Heart left ventricle (tissue), 16 donors: ENCODE data around the gene CLSTN2. TPM values are rescaled to one million over a fixed set of nuclear protein-coding genes. Genes with fewer than 3 reads are reported as not detected.

Experiments
- ATAC-seq, 4 donors: fragments of 200-7000 bp; cut with Tn5 transposase; one replicate each; pipeline ENCODE4 v1.9.1; 2020 to 2022; ENCODE audit warnings: moderate library complexity in 4 of 4, mild to moderate bottlenecking in 3 of 4, moderate number of reproducible peaks in 1 of 4
- DNase-seq, 5 donors: peaks; one replicate each; pipeline ENCODE4 v3.0.0-alpha.2; 2020
- H3K27ac ChIP-seq, 12 donors: fragments of 200-600 bp; sonication (generic) in 4 of 12; one replicate each; pipeline versions ENCODE4 v1.5.0 to v1.8.0; 2016 to 2022; ENCODE audit warnings: mild to moderate bottlenecking in 2 of 12
- H3K27me3 ChIP-seq, 9 donors: fragments of 200-600 bp; sonication (generic) in 2 of 9; one replicate each; pipeline versions ENCODE4 v1.5.1 to v1.8.0; 2016 to 2022; ENCODE audit warnings: mild to moderate bottlenecking in 3 of 9
- H3K36me3 ChIP-seq, 9 donors: fragments of 200-600 bp; sonication (generic) in 2 of 9; one replicate each; pipeline versions ENCODE4 v1.5.0 to v1.8.0; 2018 to 2022; ENCODE audit warnings: mild to moderate bottlenecking in 2 of 9
- H3K4me1 ChIP-seq, 12 donors: fragments of 200-600 bp; sonication (generic) in 4 of 12; one replicate each; pipeline versions ENCODE4 v1.5.0 to v1.8.0; 2016 to 2022; ENCODE audit warnings: mild to moderate bottlenecking in 3 of 12
- H3K4me3 ChIP-seq, 12 donors: fragments of 200-600 bp; sonication (generic) in 4 of 12; one replicate each; pipeline versions ENCODE4 v1.5.0 to v1.8.0; 2017 to 2022; ENCODE audit warnings: mild to moderate bottlenecking in 9 of 12, moderate library complexity in 4 of 12
- H3K9me3 ChIP-seq, 12 donors: fragments of 200-600 bp; sonication (generic) in 4 of 12; one replicate each; pipeline versions ENCODE4 v1.5.0 to v1.8.0; 2016 to 2022; ENCODE audit warnings: mild to moderate bottlenecking in 1 of 12
- POLR2A ChIP-seq, 2 donors: fragments of 450-650 bp; IDR thresholded peaks; one replicate each; pipeline ENCODE4 v1.6.1; 2017; ENCODE audit warnings: antibody characterized with exemption in 2 of 2, mild to moderate bottlenecking in 2 of 2, moderate library complexity in 2 of 2
- WGBS, 4 donors: extraction: QIAGEN DNeasy Blood & Tissue Kit in 2 of 4; methylation state at CpG; one replicate each; pipeline versions ENCODE4 v1.1.5 to v1.1.7; 2013 to 2018; 5-methylcytosine and 5-hydroxymethylcytosine counted together
- intact Hi-C, 10 donors: fragments of 100-400 bp; cut with DNase I; formaldehyde crosslinking; loops; one replicate each; pipeline versions ENCODE4 v1.11.1 to v1.14.2; 2022
- long read RNA-seq, 3 donors: library from polyadenylated mRNA; unstranded; transcript quantifications; one replicate each; pipeline ENCODE4 v2.0.0, GENCODE V29; 2020 to 2021
- polyA plus RNA-seq, 2 donors: library from polyadenylated mRNA; stranded (reverse); fragments of 200-250 nt; gene quantifications; one replicate each; pipeline ENCODE4 v1.2.3, GENCODE V29; 2013
- total RNA-seq, 9 donors: library from RNA; depleted of rRNA in 2 of 9; stranded (reverse); fragments of >200 nt in 2 of 9; fragmentation: NEBNext Ultra II Directional in 3 of 9; extraction: Animal tissue kit (Norgen Biotek cat#: 25700) in 3 of 9; gene quantifications; one replicate each; pipeline versions ENCODE4 v1.1.0 to v1.2.4, GENCODE V29; 2016 to 2023
- TF ChIP-seq, protein P1 (sequence below), 12 donors: fragments of 200-600 bp; sonication (generic) in 4 of 12; IDR thresholded peaks; one replicate each; pipeline versions ENCODE4 v1.5.0 to v1.8.0; 2018 to 2022; ENCODE audit warnings: antibody characterized with exemption in 12 of 12, mild to moderate bottlenecking in 5 of 12
- donor health status: ischemic (EF 13 %, LVEDD 7.1; RV severe dilation, severe dysfunction).
- donor health status: healthy with polysubstance abuse.
- donor health status: DM: no; HTN: yes; CAD: no.
- donor health status: DM: no; HTN: no; CAD: no.
- donor health status: ischemic (EF 25% LVEDD 6.9; RV normal size, moderate dysfunction).
- donor health status: ischemic (EF 25% LVEDD 5.7; RV mildly dilated, moderate dysfunction).
- donor health status: healthy.
- donor health status: DM: yes; HTN: yes; CAD: no.
- donor health status: ischemic (EF 35%, LVEDD 5.7; RV mildly dilated, moderate dysfunction).
- donor health status: nonischemic (EF 11% LVEDD 7.7; RV severe dilation, severe dysfunction).
- donor health status: DM: yes; HTN: yes; CAD: no.
- donor health status: PGD.
- donor health status: ischemic (EF 29% LVEDD 5.4; RV normal size, mild dysfunction).
- donor health status: nonischemic (EF 23%, LVEDD 6.1; RV moderate dilation, normal function).

CLSTN2 gene
- total RNA-seq (1 to 10 TPM; 2.0 to 7.6 (median 3.9) TPM), polyA plus RNA-seq (under 1 TPM; 0.69 to 0.85 TPM)
- long read RNA-seq, donor 1, partial matches to known transcripts: 0 of 1 reads
- long read RNA-seq, donor 1, other reads (novel, unspliced or antisense): 1 of 1 reads
- long read RNA-seq, donor 2, partial matches to known transcripts: 2 of 3 reads
- long read RNA-seq, donor 2, other reads (novel, unspliced or antisense): 1 of 3 reads
- long read RNA-seq, donor 3, partial matches to known transcripts: 3 of 4 reads
- long read RNA-seq, donor 3, other reads (novel, unspliced or antisense): 1 of 4 reads

DNA sequence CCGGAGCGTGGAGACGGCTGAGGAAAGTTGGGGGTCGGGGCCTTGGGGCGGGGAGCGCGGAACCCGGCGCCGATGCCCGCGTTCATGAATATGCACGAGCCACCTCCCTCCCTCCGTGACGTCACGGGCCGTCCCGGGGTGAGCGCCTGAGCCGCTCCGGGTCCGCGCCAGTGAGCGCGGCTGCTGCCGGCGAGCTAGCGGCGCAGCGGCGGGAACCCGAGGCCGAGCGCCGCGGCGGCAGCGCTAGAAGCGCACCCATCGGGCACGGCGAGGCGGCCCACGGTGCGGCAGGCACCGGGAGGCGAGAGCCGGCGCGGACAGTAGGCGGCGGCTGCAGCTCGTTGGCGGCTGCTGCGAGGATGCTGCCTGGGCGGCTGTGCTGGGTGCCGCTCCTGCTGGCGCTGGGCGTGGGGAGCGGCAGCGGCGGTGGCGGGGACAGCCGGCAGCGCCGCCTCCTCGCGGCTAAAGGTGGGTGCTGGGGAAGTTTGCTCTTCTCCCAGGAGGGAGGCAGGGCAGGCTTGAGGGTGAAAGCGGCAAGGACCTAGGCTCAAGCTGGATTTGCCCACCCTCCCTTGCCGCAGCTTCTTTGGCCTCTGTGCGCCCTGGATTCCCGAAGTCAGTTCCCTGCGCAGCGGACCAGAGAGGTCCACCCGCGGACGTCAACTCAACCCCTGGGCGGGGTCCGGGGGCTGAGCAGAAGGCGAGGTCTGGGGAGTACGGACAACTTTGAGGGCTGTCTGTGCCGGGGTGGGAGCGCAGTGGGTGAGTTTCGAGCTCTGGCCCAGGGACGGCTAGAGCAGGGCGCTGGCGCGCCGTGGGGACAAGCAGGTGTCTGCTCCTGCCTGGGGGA, at the start of gene CLSTN2:
TSS of gene CLSTN2 (plus strand) at position 170 of the 850 bp plus-strand sequence.
- intact Hi-C loops: loop anchor here in 9 of 10 donors (2.0 to 10.0 kb wide), 15 partner anchors 42 to 927 kb away; no protein-coding TSS in a partner anchor
- H3K27ac ChIP-seq: peak within 1 kb of the TSS in 3 of 12 donors; percentile 22 to 37 (median 29)
- H3K4me3 ChIP-seq: peak within 1 kb of the TSS; percentile 39 to 76 (median 56)
- TF ChIP-seq POLR2A (IDR thresholded peaks at IDR 0.05): peak in 1 of 2 donors; percentile 61
- TF ChIP-seq, protein P1, sequence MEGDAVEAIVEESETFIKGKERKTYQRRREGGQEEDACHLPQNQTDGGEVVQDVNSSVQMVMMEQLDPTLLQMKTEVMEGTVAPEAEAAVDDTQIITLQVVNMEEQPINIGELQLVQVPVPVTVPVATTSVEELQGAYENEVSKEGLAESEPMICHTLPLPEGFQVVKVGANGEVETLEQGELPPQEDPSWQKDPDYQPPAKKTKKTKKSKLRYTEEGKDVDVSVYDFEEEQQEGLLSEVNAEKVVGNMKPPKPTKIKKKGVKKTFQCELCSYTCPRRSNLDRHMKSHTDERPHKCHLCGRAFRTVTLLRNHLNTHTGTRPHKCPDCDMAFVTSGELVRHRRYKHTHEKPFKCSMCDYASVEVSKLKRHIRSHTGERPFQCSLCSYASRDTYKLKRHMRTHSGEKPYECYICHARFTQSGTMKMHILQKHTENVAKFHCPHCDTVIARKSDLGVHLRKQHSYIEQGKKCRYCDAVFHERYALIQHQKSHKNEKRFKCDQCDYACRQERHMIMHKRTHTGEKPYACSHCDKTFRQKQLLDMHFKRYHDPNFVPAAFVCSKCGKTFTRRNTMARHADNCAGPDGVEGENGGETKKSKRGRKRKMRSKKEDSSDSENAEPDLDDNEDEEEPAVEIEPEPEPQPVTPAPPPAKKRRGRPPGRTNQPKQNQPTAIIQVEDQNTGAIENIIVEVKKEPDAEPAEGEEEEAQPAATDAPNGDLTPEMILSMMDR (IDR thresholded peaks at IDR 0.05): peak in 2 of 12 donors; percentile 12 to 18
- no peaks in the 10 kb centered on the region for H3K36me3 ChIP-seq
- peak; percentile 55 to 92 (median 86) for ATAC-seq
- peak; percentile 58 to 85 (median 77) for DNase-seq
- H3K9me3 ChIP-seq: no peaks in the 10 kb centered on the region
- WGBS, 4 donors: 0 to 2% (median 1%) methylated on average over 19 to 89 of the region's 89 CpGs
- peaks cover 0 to 50% (median 4%) of the 10 kb centered on the region in 9 donors for H3K27me3 ChIP-seq
- peaks cover 0 to 31% (median 12%) of the 10 kb centered on the region in 12 donors for H3K4me1 ChIP-seq

DNA sequence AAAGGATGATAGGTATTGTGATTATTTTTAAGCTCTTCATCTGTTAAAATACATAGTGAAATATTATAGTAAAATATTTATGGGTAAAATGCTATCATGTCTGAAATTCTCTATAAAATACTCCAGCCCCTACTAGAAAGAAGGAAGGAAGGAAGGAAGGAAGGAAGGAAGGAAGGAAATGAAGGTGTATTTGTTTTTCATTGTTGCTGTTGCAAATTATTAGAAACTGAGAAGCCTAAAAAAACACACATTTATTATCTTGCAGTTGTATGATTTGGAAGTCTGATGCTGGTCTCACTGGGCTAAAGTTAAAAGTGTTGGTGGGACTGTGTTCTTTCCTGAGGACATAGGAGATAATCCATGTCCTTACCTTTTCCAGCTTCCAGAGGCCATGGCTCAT, 47.6 kb upstream of the CLSTN2 start:
- peaks cover 0 to 6% (median 0%) of the 10 kb centered on the region in 12 donors for H3K9me3 ChIP-seq
- DNase-seq (no peak), ATAC-seq (no peak)
- H3K27ac ChIP-seq: no peak overlapping the region
- intact Hi-C loops: no loop called here
- no peaks in the 10 kb centered on the region for H3K36me3 ChIP-seq
- no peak for TF ChIP-seq POLR2A (IDR thresholded peaks at IDR 0.05)
- TF ChIP-seq, protein P1 (IDR thresholded peaks at IDR 0.05): no peak
- H3K4me1 ChIP-seq: peaks cover 0 to 11% (median 0%) of the 10 kb centered on the region in 12 donors
- peaks cover 0 to 4% (median 0%) of the 10 kb centered on the region in 9 donors for H3K27me3 ChIP-seq
- no peak overlapping the region for H3K4me3 ChIP-seq

DNA sequence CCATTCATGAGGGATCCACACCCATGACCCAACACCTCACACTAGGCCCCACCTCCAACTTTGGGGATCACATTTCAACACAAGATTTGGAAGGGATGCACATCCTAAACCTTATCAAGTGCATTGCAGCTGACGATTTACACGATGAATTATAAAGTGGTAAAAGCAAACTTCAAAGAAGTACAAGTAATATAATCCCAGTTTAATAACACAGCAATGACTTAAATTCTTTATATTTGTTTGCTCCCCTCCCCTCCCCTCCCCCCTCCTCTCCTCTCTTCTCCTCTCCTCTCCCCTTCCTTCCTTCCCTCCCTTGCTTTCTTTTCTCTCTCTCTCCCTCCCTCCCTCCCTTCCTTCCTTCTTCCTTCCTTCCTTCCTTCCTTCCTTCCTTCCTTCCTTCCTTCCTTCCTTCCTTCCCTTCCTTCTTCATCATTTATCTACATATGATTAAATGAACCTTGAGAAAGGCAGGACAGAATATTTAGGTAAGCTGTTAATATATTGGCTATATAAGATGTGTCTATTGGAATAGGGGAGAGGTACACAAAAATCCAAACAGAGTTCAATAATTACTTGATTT, 46.3 kb upstream of the CLSTN2 start:
- H3K27ac ChIP-seq: no peak overlapping the region
- H3K27me3 ChIP-seq: no peaks in the 10 kb centered on the region
- H3K4me3 ChIP-seq: no peak overlapping the region
- H3K36me3 ChIP-seq: no peaks in the 10 kb centered on the region
- intact Hi-C loops: no loop called here
- ATAC-seq (no peak), DNase-seq (no peak)
- H3K9me3 ChIP-seq: no peaks in the 10 kb centered on the region
- H3K4me1 ChIP-seq: peaks cover 0 to 23% (median 0%) of the 10 kb centered on the region in 12 donors
- 87 to 96% (median 89%) methylated on average over 2 of the region's 2 CpGs for WGBS, 4 donors
- TF ChIP-seq POLR2A (IDR thresholded peaks at IDR 0.05): no peak
- TF ChIP-seq, protein P1 (IDR thresholded peaks at IDR 0.05): no peak
